Karpas-422 (cell line): Measurements from ENCODE around the gene SLC25A11. TPM values are rescaled to one million over a fixed set of nuclear protein-coding genes. Genes with fewer than 3 reads are reported as not detected.

Experiments used
- DNase-seq: peaks from one replicate; pipeline ENCODE4 v3.0.0-alpha.2; 2015
- H2AFZ ChIP-seq: fragments of 200-600 bp; sonication (generic); 2 replicates; pipeline ENCODE4 v1.6.1; 2014; ENCODE audit warnings: antibody characterized with exemption, low read length, mixed read lengths
- H3K27ac ChIP-seq: fragments of 200-600 bp; sonication (generic); 2 replicates; pipeline ENCODE4 v1.5.1; 2014; ENCODE audit warnings: mild to moderate bottlenecking, low read length, moderate library complexity
- H3K27me3 ChIP-seq: fragments of 200-600 bp; sonication (generic); 2 replicates; pipeline ENCODE4 v1.6.1; 2014; ENCODE audit warnings: low read length, mixed read lengths
- H3K36me3 ChIP-seq: fragments of 200-600 bp; sonication (generic); 2 replicates; pipeline ENCODE4 v1.6.1; 2014; ENCODE audit warnings: low read length, mixed read lengths; ENCODE audit not compliant: insufficient read depth
- H3K4me1 ChIP-seq: fragments of 200-600 bp; sonication (generic); 2 replicates; pipeline ENCODE4 v1.6.1; 2014; ENCODE audit warnings: mild to moderate bottlenecking, low read length, mixed read lengths
- H3K4me2 ChIP-seq: fragments of 200-600 bp; sonication (generic); 2 replicates; pipeline ENCODE4 v1.6.1; 2014; ENCODE audit warnings: low read length, low read depth, mild to moderate bottlenecking; ENCODE audit not compliant: poor library complexity, severe bottlenecking
- H3K4me3 ChIP-seq: fragments of 200-600 bp; sonication (generic); 2 replicates; pipeline ENCODE4 v1.5.1; 2014; ENCODE audit warnings: mild to moderate bottlenecking, antibody characterized with exemption, low read length, mixed read lengths
- H3K79me2 ChIP-seq: fragments of 200-600 bp; sonication (generic); 2 replicates; pipeline ENCODE4 v1.6.1; 2014; ENCODE audit warnings: mild to moderate bottlenecking, low read length, mixed read lengths
- H3K9ac ChIP-seq: fragments of 200-600 bp; sonication (generic); 2 replicates; pipeline ENCODE4 v1.6.0; 2014; ENCODE audit warnings: low read length
- H3K9me2 ChIP-seq: fragments of 200-600 bp; sonication (generic), shearing (Covaris generic); replicated peaks from 2 replicates; pipeline ENCODE4 v1.6.0; 2014; ENCODE audit warnings: mild to moderate bottlenecking, low read length, moderate library complexity; ENCODE audit not compliant: insufficient read depth
- H3K9me3 ChIP-seq: fragments of 300-700, 200-600 bp; sonication (generic); 2 replicates; pipeline ENCODE4 v1.6.1; 2014; ENCODE audit warnings: low read length, mixed read lengths
- H4K20me1 ChIP-seq: fragments of 200-600 bp; sonication (generic); 2 replicates; pipeline ENCODE4 v1.6.1; 2014; ENCODE audit warnings: mild to moderate bottlenecking, antibody characterized with exemption, low read length, low read depth; ENCODE audit not compliant: insufficient read depth
- total RNA-seq: library from RNA; depleted of rRNA; stranded (reverse); fragments of >200 nt; shearing (Covaris generic); gene quantifications from 2 replicates; pipeline ENCODE4 v1.2.3, GENCODE V29; 2014; ENCODE audit warnings: low replicate concordance

The SLC25A11 gene
- total RNA-seq, 1 experiment from 2014 or later: 79.0 TPM

- H3K27ac ChIP-seq: no peak overlapping the region
- no peaks in the 10 kb centered on the region for H3K9me2 ChIP-seq
- 0 out of 2 replicates have a peak, but pooled peaks cover 7% of the 10 kb centered on the region for H3K36me3 ChIP-seq
- H3K4me2 ChIP-seq: no peak overlapping the region
- H4K20me1 ChIP-seq: no peaks in the 10 kb centered on the region
- DNase-seq: no peak
- no peaks in the 10 kb centered on the region for H3K4me1 ChIP-seq
- H2AFZ ChIP-seq: no peak overlapping the region
- no peak overlapping the region for H3K9ac ChIP-seq
- no peaks in the 10 kb centered on the region for H3K27me3 ChIP-seq
- H3K79me2 ChIP-seq: no peaks in the 10 kb centered on the region
- H3K4me3 ChIP-seq: no peak overlapping the region
- no peaks in the 10 kb centered on the region for H3K9me3 ChIP-seq
These were observed 44.7 kb downstream of the SLC25A11 start for GRCh38 chr17:4895121-4895520.

- Histone ChIP-seq H3K27me3 (no peaks in the 10 kb centered on the region), H2AFZ (no peak overlapping the region), H3K9me3 (no peaks in the 10 kb centered on the region), H3K9me2 (no peaks in the 10 kb centered on the region), H4K20me1 (0 out of 2 replicates have a peak, but pooled peaks cover 3% of the 10 kb centered on the region), H3K27ac (no peak overlapping the region), H3K4me1 (no peaks in the 10 kb centered on the region), H3K4me3 (no peak overlapping the region), H3K4me2 (no peak overlapping the region), H3K9ac (no peak overlapping the region), H3K36me3 (0 out of 2 replicates have a peak, but pooled peaks cover 7% of the 10 kb centered on the region), H3K79me2 (no peaks in the 10 kb centered on the region)
- DNase-seq: no peak
These were observed 45.9 kb downstream of the SLC25A11 start for GRCh38 chr17:4893721-4894560.

- no peaks in the 10 kb centered on the region for H3K9me3 ChIP-seq
- H3K9ac ChIP-seq: no peak overlapping the region
- H3K4me1 ChIP-seq: no peaks in the 10 kb centered on the region
- H4K20me1 ChIP-seq: 0 out of 2 replicates have a peak, but pooled peaks cover 3% of the 10 kb centered on the region
- H3K9me2 ChIP-seq: no peaks in the 10 kb centered on the region
- no peak overlapping the region for H2AFZ ChIP-seq
- H3K4me3 ChIP-seq: no peak overlapping the region
- H3K79me2 ChIP-seq: no peaks in the 10 kb centered on the region
- H3K36me3 ChIP-seq: 0 out of 2 replicates have a peak, but pooled peaks cover 7% of the 10 kb centered on the region
- H3K27me3 ChIP-seq: no peaks in the 10 kb centered on the region
- H3K27ac ChIP-seq: no peak overlapping the region
- DNase-seq: no peak
- no peak overlapping the region for H3K4me2 ChIP-seq
These were observed 46.6 kb downstream of the SLC25A11 start for GRCh38 chr17:4893272-4893671.

- Histone ChIP-seq H3K36me3 (0 out of 2 replicates have a peak, but pooled peaks cover 7% of the 10 kb centered on the region), H3K4me3 (no peak overlapping the region), H3K27ac (no peak overlapping the region), H3K9me3 (no peaks in the 10 kb centered on the region), H3K4me2 (no peak overlapping the region), H3K79me2 (no peaks in the 10 kb centered on the region), H3K27me3 (no peaks in the 10 kb centered on the region), H4K20me1 (0 out of 2 replicates have a peak, but pooled peaks cover 3% of the 10 kb centered on the region), H3K9me2 (no peaks in the 10 kb centered on the region), H2AFZ (no peak overlapping the region), H3K9ac (no peak overlapping the region), H3K4me1 (no peaks in the 10 kb centered on the region)
- no peak for DNase-seq
These were observed 47.2 kb downstream of the SLC25A11 start for GRCh38 chr17:4892499-4893221.

GRCh38 chr17:4891411-4892410, 48.1 kb downstream of the SLC25A11 start:
- Histone ChIP-seq H4K20me1 (0 out of 2 replicates have a peak, but pooled peaks cover 3% of the 10 kb centered on the region), H3K27me3 (no peaks in the 10 kb centered on the region), H3K27ac (no peak overlapping the region), H3K4me3 (no peak overlapping the region), H3K9me3 (no peaks in the 10 kb centered on the region), H3K4me1 (no peaks in the 10 kb centered on the region), H3K4me2 (no peak overlapping the region), H3K9me2 (no peaks in the 10 kb centered on the region), H3K9ac (no peak overlapping the region), H3K36me3 (0 out of 2 replicates have a peak, but pooled peaks cover 7% of the 10 kb centered on the region), H2AFZ (no peak overlapping the region), H3K79me2 (no peaks in the 10 kb centered on the region)
- DNase-seq: no peak

DNA sequence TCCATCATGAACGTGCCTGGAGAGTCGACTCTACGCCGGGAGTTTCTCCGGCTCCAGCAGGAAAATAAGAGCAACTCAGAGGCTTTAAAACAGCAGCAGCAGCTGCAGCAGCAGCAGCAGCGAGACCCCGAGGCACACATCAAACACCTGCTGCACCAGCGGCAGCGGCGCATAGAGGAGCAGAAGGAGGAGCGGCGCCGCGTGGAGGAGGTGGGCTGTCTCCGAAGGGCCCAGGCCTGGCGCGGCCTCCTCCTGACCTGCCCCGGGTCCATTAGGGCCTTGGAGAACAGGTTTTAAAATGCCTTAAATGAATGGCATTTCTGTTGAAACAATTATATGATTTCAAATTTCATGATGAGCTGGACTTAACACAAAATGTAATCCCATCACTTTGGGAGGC, 52.3 kb downstream of the SLC25A11 start:
- H3K27ac ChIP-seq: no peak overlapping the region
- no peak overlapping the region for H2AFZ ChIP-seq
- H3K9me3 ChIP-seq: no peaks in the 10 kb centered on the region
- no peaks in the 10 kb centered on the region for H3K4me1 ChIP-seq
- H3K4me2 ChIP-seq: no peak overlapping the region
- no peak for DNase-seq
- no peaks in the 10 kb centered on the region for H3K27me3 ChIP-seq
- no peaks in the 10 kb centered on the region for H3K79me2 ChIP-seq
- 0 out of 2 replicates have a peak, but pooled peaks cover 3% of the 10 kb centered on the region for H4K20me1 ChIP-seq
- 0 out of 2 replicates have a peak, but pooled peaks cover 7% of the 10 kb centered on the region for H3K36me3 ChIP-seq
- H3K9me2 ChIP-seq: no peaks in the 10 kb centered on the region
- H3K9ac ChIP-seq: no peak overlapping the region
- H3K4me3 ChIP-seq: no peak overlapping the region
